K562 (cell line): ENCODE data around the gene SDC3. TPM values are rescaled to one million over a fixed set of nuclear protein-coding genes. Genes with fewer than 3 reads are reported as not detected.

ENCODE experiments used
- ARNT ChIP-seq, 2 experiments: fragments of 450-650 bp; IDR thresholded peaks; 2 replicates each; pipeline ENCODE4 v1.6.1; 2016; ENCODE audit warnings: mild to moderate bottlenecking in 1 of 2
- CBX1 ChIP-seq: sonication (generic); IDR thresholded peaks from 2 replicates; pipeline ENCODE4 v1.6.1; 2016; ENCODE audit warnings: antibody characterized with exemption, low read depth, mild to moderate bottlenecking
- CHD2 ChIP-seq: IDR thresholded peaks from 2 replicates; pipeline ENCODE4 v1.6.1; 2011; ENCODE audit warnings: low read depth, low read length
- FOXO4 ChIP-seq: fragments of 450-650 bp; formaldehyde crosslinking; IDR thresholded peaks from 2 replicates; pipeline ENCODE4 v1.4.0; 2020; ENCODE audit warnings: mild to moderate bottlenecking, moderate library complexity
- GABPB2 ChIP-seq: fragments of 250-450 bp; sonication (Bioruptor Pico); conservative IDR thresholded peaks from 2 replicates; pipeline ENCODE4 v1.5.1; 2021; ENCODE audit warnings: mild to moderate bottlenecking
- HDGF ChIP-seq: fragments of 450-650 bp; IDR thresholded peaks from 2 replicates; pipeline ENCODE4 v1.6.1; 2016
- ID3 ChIP-seq, 2 experiments: fragments of 250-450 bp in 1 of 2; fragments of 450-650 bp in 1 of 2; sonication (Bioruptor Pico) in 1 of 2; IDR thresholded peaks; 2 replicates each; pipeline versions ENCODE4 v1.6.1 to v1.8.0; 2016 to 2021; ENCODE audit warnings: mild to moderate bottlenecking in 2 of 2, moderate library complexity in 2 of 2, missing compliant biosample characterization in 1 of 2, missing genetic modification characterization in 1 of 2
- NFE2 ChIP-seq: IDR thresholded peaks from 2 replicates; pipeline ENCODE4 v1.6.1; 2014; ENCODE audit warnings: antibody characterized with exemption, low read depth
- PHF20 ChIP-seq: fragments of 450-650 bp; IDR thresholded peaks from 2 replicates; pipeline ENCODE4 v1.6.1; 2018; ENCODE audit not compliant: partially characterized antibody
- RBM14 ChIP-seq: fragments of 200-400 bp; formaldehyde crosslinking; IDR thresholded peaks from 2 replicates; pipeline ENCODE4 v1.6.1; 2018; ENCODE audit warnings: low read depth, mild to moderate bottlenecking, low read length, moderate library complexity, borderline replicate concordance; ENCODE audit not compliant: insufficient read depth
- RBM25 ChIP-seq: fragments of 200-400 bp; formaldehyde crosslinking; IDR thresholded peaks from 2 replicates; pipeline ENCODE4 v1.6.1; 2018; ENCODE audit warnings: low read length, low read depth, moderate library complexity; ENCODE audit not compliant: severe bottlenecking
- RNF2 ChIP-seq: sonication (generic); IDR thresholded peaks from 2 replicates; pipeline ENCODE4 v1.6.1; 2016
- SAFB2 ChIP-seq: fragments of 200-400 bp; formaldehyde crosslinking; IDR thresholded peaks from 2 replicates; pipeline ENCODE4 v1.6.1; 2018; ENCODE audit warnings: borderline replicate concordance, low read length, low read depth, moderate library complexity; ENCODE audit not compliant: severe bottlenecking
- SMARCA4 ChIP-seq: fragments of 450-650 bp; IDR thresholded peaks from 2 replicates; pipeline ENCODE4 v1.6.1; 2016
- STAT6 ChIP-seq: sonication (generic); formaldehyde crosslinking; IDR thresholded peaks from 2 replicates; pipeline ENCODE4 v1.8.1; 2023; ENCODE audit warnings: mild to moderate bottlenecking, missing genetic modification reagents
- TARDBP ChIP-seq: fragments of 450-650 bp; IDR thresholded peaks from 2 replicates; pipeline ENCODE4 v1.6.1; 2016
- TFAP4 ChIP-seq: sonication (generic); formaldehyde crosslinking; IDR thresholded peaks from 2 replicates; pipeline ENCODE4 v1.8.0; 2022; ENCODE audit warnings: missing genetic modification reagents, mild to moderate bottlenecking, moderate library complexity, borderline replicate concordance
- TSC22D4 ChIP-seq: fragments of 450-650 bp; IDR thresholded peaks from 2 replicates; pipeline ENCODE4 v1.6.1; 2016; ENCODE audit warnings: missing genetic modification characterization, missing biosample characterization, control low read depth
- ZFP36 ChIP-seq: fragments of 150-350 bp; IDR thresholded peaks from 2 replicates; pipeline ENCODE4 v1.6.1; 2018; ENCODE audit warnings: low read length, low read depth; ENCODE audit not compliant: partially characterized antibody
- ZKSCAN1 ChIP-seq: fragments of 150-350 bp; IDR thresholded peaks from 2 replicates; pipeline ENCODE4 v1.6.1; 2016; ENCODE audit warnings: low read depth, low read length
- ZNF316 ChIP-seq: fragments of 450-650 bp; IDR thresholded peaks from 2 replicates; pipeline ENCODE4 v1.6.1; 2016
- ZNF512 ChIP-seq: IDR thresholded peaks from 2 replicates; pipeline ENCODE4 v1.6.1; 2016; ENCODE audit warnings: missing genetic modification characterization, missing compliant biosample characterization
- polyA plus RNA-seq, 8 experiments: library from polyadenylated mRNA; depleted of rRNA in 4 of 8; stranded (reverse) in 5 of 8; unstranded in 3 of 8; fragments of >200 nt; fragmentation: Nextera tagmentation in 2 of 8; fragmentation: Illumina TruSeq in 1 of 8; extraction: Ambion mirVana in 2 of 8; extraction: Trizol in 1 of 8; gene quantifications; 2 replicates each; pipeline versions ENCODE4 v1.2.1 to v1.2.3, GENCODE V29; 2011 to 2014; ENCODE audit warnings: inconsistent platforms in 1 of 8, missing spikeins in 1 of 8
- total RNA-seq, 7 experiments: library from RNA; depleted of rRNA in 6 of 7; stranded (reverse); fragments of >200 nt in 6 of 7; fragmentation: Illumina TruSeq in 2 of 7; extraction: Trizol in 2 of 7; gene quantifications; 2 replicates each; pipeline versions ENCODE4 v1.2.1 to v1.2.3, GENCODE V29; 2011 to 2021; ENCODE audit warnings: low replicate concordance in 1 of 7

Gene SDC3
- total and polyA plus RNA-seq, 9 of the 15 experiments (the other 6 are each of a cell fraction or from before 2014, with no cell fraction given), result 0.38 to 44.1 (median 12.1) TPM

GRCh38 chr1:30903343-30904034 lies 5.1 kb downstream of the SDC3 start (continued):
- TF ChIP-seq TSC22D4 (tag), result no peak
- TF ChIP-seq ZKSCAN1, result 0 out of 2 replicates have a peak, but pooled peaks have one; percentile 31
- peak; percentile 30; the same call in 1 of the 2 replicates for TF ChIP-seq TFAP4 (CRISPR knock-in tag)
- no peak for TF ChIP-seq GABPB2 (CRISPR knock-in tag)
- TF ChIP-seq CBX1, result peak; percentile 99
- TF ChIP-seq STAT6 (CRISPR knock-in tag), result no peak; the same call in 1 of the 2 replicates
- no peak for TF ChIP-seq ZNF512 (tag)
- peak; percentile 97 for TF ChIP-seq RBM25
- no peak for TF ChIP-seq CHD2
- no peak for TF ChIP-seq SMARCA4
- peak; percentile 80 for TF ChIP-seq PHF20
- 0 out of 4 replicates have a peak, but pooled peaks of 1 of the 2 experiments have one; percentile 48 for TF ChIP-seq ARNT (IDR thresholded peaks at IDR 0.05)
- peak; percentile 43 for TF ChIP-seq NFE2
- no peak for TF ChIP-seq RBM14
- TF ChIP-seq FOXO4 (CRISPR knock-in tag), result no peak
- no peak for TF ChIP-seq ID3 (CRISPR knock-in tag; IDR thresholded peaks at IDR 0.05)
- 0 out of 2 replicates have a peak, but pooled peaks have one; percentile 29 for TF ChIP-seq ID3 (tag; IDR thresholded peaks at IDR 0.05)
- TF ChIP-seq TARDBP, result no peak
- TF ChIP-seq HDGF, result peak; percentile 95
- TF ChIP-seq ZNF316, result no peak
- TF ChIP-seq SAFB2, result no peak
- no peak for TF ChIP-seq RNF2
- TF ChIP-seq ZFP36, result peak; percentile 93
